HepG2 (cell line): ENCODE results near the gene NDUFS1. TPM values are rescaled to one million over a fixed set of nuclear protein-coding genes. Genes with fewer than 3 reads are reported as not detected.

Source experiments
- ATAC-seq: fragments of 200-7000 bp; cut with Tn5 transposase; 3 replicates; pipeline ENCODE4 v1.9.1; 2020; ENCODE audit warnings: mild to moderate bottlenecking, moderate library complexity
- BruUV-seq: library from RNA; stranded (reverse); fragments of 400-500 nt; replicated peaks from 2 replicates; lab custom pipeline; 2021; lab: Mats Ljungman, UMichigan
- CTCF ChIA-PET: fragments of 300-600 bp; formaldehyde crosslinking; extraction: SDS; loops from one replicate; lab custom pipeline; 2021; ENCODE audit warnings: low total read pairs, inconsistent platforms, low intra/inter-chr PET ratio; lab: Yijun Ruan, JAX
- POLR2A ChIA-PET: fragments of 350-600 bp; sonication (Branson Sonifier 250); formaldehyde crosslinking; loops from one replicate; lab custom pipeline; 2020; ENCODE audit warnings: antibody characterized with exemption, inconsistent platforms; lab: Yijun Ruan, JAX
- DNase-seq: peaks from one replicate; pipeline ENCODE4 v3.0.0-alpha.2; 2015; ENCODE audit warnings: low spot score
- FAIRE-seq: peaks from 3 replicates; lab custom pipeline; 2011; peaks lifted over from hg19 to GRCh38; lab: Jason Lieb, UNC
- H2AFZ ChIP-seq: one replicate; pipeline ENCODE4 v1.6.1; 2011; ENCODE audit warnings: low read length, inconsistent platforms
- H3K27ac ChIP-seq: fragments of 300-600 bp; 3 replicates; pipeline ENCODE4 v1.8.0; 2011; ENCODE audit warnings: mixed run types, mild to moderate bottlenecking, mixed read lengths, low read length, inconsistent platforms; ENCODE audit not compliant: insufficient read depth; ENCODE audit errors: extremely low read length
- H3K27me3 ChIP-seq, 2 experiments: fragments of 200-600 bp in 1 of 2; 2 replicates in 1 of 2; 3 replicates in 1 of 2; pipeline versions ENCODE4 v1.6.0 to v1.8.0; 2011; ENCODE audit warnings: low read length in 2 of 2, mild to moderate bottlenecking in 2 of 2, moderate library complexity in 2 of 2, inconsistent platforms in 1 of 2; ENCODE audit not compliant: insufficient read depth in 2 of 2, control insufficient read depth in 1 of 2
- H3K36me3 ChIP-seq, 2 experiments: fragments of 200-600 bp in 1 of 2; replicated peaks in 1 of 2; 2 replicates in 1 of 2; 3 replicates in 1 of 2; pipeline versions ENCODE4 v1.5.1 to v1.8.0; 2011; ENCODE audit warnings: low read length in 2 of 2, inconsistent platforms in 1 of 2; ENCODE audit not compliant: insufficient read depth in 2 of 2, control insufficient read depth in 1 of 2
- H3K4me1 ChIP-seq: 2 replicates; pipeline ENCODE4 v1.5.1; 2012; ENCODE audit warnings: low read length, inconsistent platforms; ENCODE audit not compliant: insufficient read depth
- H3K4me2 ChIP-seq: 2 replicates; pipeline ENCODE4 v1.6.0; 2011; ENCODE audit warnings: low read depth, low read length, inconsistent platforms
- H3K4me3 ChIP-seq, 3 experiments: fragments of 200-600 bp in 1 of 3; sonication (generic), shearing (Covaris generic) in 1 of 3; replicated peaks in 1 of 3; 2 replicates each; pipeline ENCODE4 v1.5.1; 2011 to 2016; ENCODE audit warnings: low read length in 3 of 3, inconsistent platforms in 2 of 3, low read depth in 2 of 3, mild to moderate bottlenecking in 2 of 3, control low read depth in 1 of 3, mixed read lengths in 1 of 3; ENCODE audit not compliant: insufficient read depth in 1 of 3
- H3K79me2 ChIP-seq: one replicate; pipeline ENCODE4 v1.6.1; 2011; ENCODE audit warnings: low read length, inconsistent platforms; ENCODE audit not compliant: insufficient read depth
- H3K9ac ChIP-seq: 2 replicates; pipeline ENCODE4 v1.6.0; 2011; ENCODE audit warnings: mild to moderate bottlenecking, low read depth, low read length, inconsistent platforms; ENCODE audit not compliant: insufficient read depth
- H3K9me3 ChIP-seq: 2 replicates; pipeline ENCODE4 v1.5.1; 2012; ENCODE audit warnings: mild to moderate bottlenecking, low read length
- H4K20me1 ChIP-seq: 2 replicates; pipeline ENCODE4 v1.6.0; 2011; ENCODE audit warnings: inconsistent platforms, mild to moderate bottlenecking, low read length, moderate library complexity; ENCODE audit not compliant: insufficient read depth
- ARID2 ChIP-seq: sonication (generic); formaldehyde crosslinking; IDR thresholded peaks from 2 replicates; pipeline ENCODE4 v1.8.1; 2022; ENCODE audit warnings: mild to moderate bottlenecking, missing genetic modification reagents, borderline replicate concordance
- ATF3 ChIP-seq: sonication (generic); formaldehyde crosslinking; IDR thresholded peaks from 2 replicates; pipeline ENCODE4 v1.4.0; 2020; ENCODE audit warnings: missing genetic modification reagents
- ATRX ChIP-seq: sonication (generic); formaldehyde crosslinking; IDR thresholded peaks from 2 replicates; pipeline ENCODE4 v1.4.0; 2020; ENCODE audit warnings: missing genetic modification reagents, borderline replicate concordance
- CERS6 ChIP-seq: sonication (generic); formaldehyde crosslinking; IDR thresholded peaks from 2 replicates; pipeline ENCODE4 v1.5.0; 2020; ENCODE audit warnings: missing genetic modification reagents
- FOXC1 ChIP-seq: sonication (generic); formaldehyde crosslinking; IDR thresholded peaks from 2 replicates; pipeline ENCODE4 v1.8.0; 2022; ENCODE audit warnings: mild to moderate bottlenecking, missing genetic modification reagents, borderline replicate concordance
- MIXL1 ChIP-seq: IDR thresholded peaks from 2 replicates; pipeline ENCODE4 v1.6.1; 2016
- MNT ChIP-seq: fragments of 450-650 bp; IDR thresholded peaks from 2 replicates; pipeline ENCODE4 v1.6.1; 2016
- NCOR1 ChIP-seq: fragments of 200-600 bp; sonication (generic); IDR thresholded peaks from 2 replicates; pipeline ENCODE4 v1.7.0; 2017; ENCODE audit warnings: antibody characterized with exemption, low read length, borderline replicate concordance
- PHF5A ChIP-seq: IDR thresholded peaks from one replicate; pipeline ENCODE4 v1.6.1; 2018; ENCODE audit warnings: low read depth, missing genetic modification reagents; ENCODE audit not compliant: unreplicated experiment
- TOE1 ChIP-seq: sonication (generic); formaldehyde crosslinking; IDR thresholded peaks from 2 replicates; pipeline ENCODE4 v1.4.0; 2020; ENCODE audit warnings: mild to moderate bottlenecking, missing genetic modification reagents
- ZBTB2 ChIP-seq: sonication (generic); formaldehyde crosslinking; IDR thresholded peaks from 2 replicates; pipeline ENCODE4 v1.8.0; 2022; ENCODE audit warnings: low read depth, missing genetic modification reagents
- ZC3H13 ChIP-seq: sonication (generic); formaldehyde crosslinking; IDR thresholded peaks from 2 replicates; pipeline ENCODE4 v1.8.1; 2023; ENCODE audit warnings: mild to moderate bottlenecking, missing genetic modification reagents, moderate library complexity
- ZNF207 ChIP-seq: fragments of 450-650 bp; IDR thresholded peaks from 2 replicates; pipeline ENCODE4 v1.6.1; 2016; ENCODE audit warnings: antibody characterized with exemption, borderline replicate concordance
- ZNF280B ChIP-seq: sonication (generic); formaldehyde crosslinking; IDR thresholded peaks from 2 replicates; pipeline ENCODE4 v1.5.0; 2020; ENCODE audit warnings: missing genetic modification reagents, mild to moderate bottlenecking, borderline replicate concordance
- ZNF501 ChIP-seq: sonication (generic); formaldehyde crosslinking; IDR thresholded peaks from 2 replicates; pipeline ENCODE4 v1.5.1; 2020; ENCODE audit warnings: mild to moderate bottlenecking, moderate library complexity, missing genetic modification reagents
- ZNF747 ChIP-seq: sonication (generic); formaldehyde crosslinking; IDR thresholded peaks from 2 replicates; pipeline ENCODE4 v1.8.1; 2023; ENCODE audit warnings: missing genetic modification reagents, mild to moderate bottlenecking, borderline replicate concordance
- WGBS: methylation state at CpG from one replicate; pipeline ENCODE4 v1.1.6; 2017; ENCODE audit warnings: low lambda C conversion rate; 5-methylcytosine and 5-hydroxymethylcytosine counted together
- in situ Hi-C: cut with HindIII; loops from 2 replicates; pipeline ENCODE4 v1.10.0; 2017; ENCODE audit warnings: low pct_unique_long_range_greater_than_20kb; ENCODE audit not compliant: extremely low pct_ligation_motif_present
- intact Hi-C: fragments of 100-400 bp; cut with micrococcal nuclease; formaldehyde crosslinking; loops from one replicate; pipeline ENCODE4 v1.10.0; 2022; ENCODE audit not compliant: unreplicated experiment
- polyA plus RNA-seq, 8 experiments: library from polyadenylated mRNA; depleted of rRNA in 3 of 8; stranded (reverse) in 7 of 8; unstranded in 1 of 8; fragments of >200 nt; fragmentation: Illumina TruSeq in 4 of 8; extraction: Trizol in 4 of 8; gene quantifications; 2 replicates each; pipeline versions ENCODE4 v1.2.1 to v1.2.3, GENCODE V29; 2011 to 2016; ENCODE audit warnings: low read depth in 4 of 8, missing spikeins in 1 of 8, mixed read lengths in 1 of 8; ENCODE audit not compliant: insufficient read depth in 1 of 8
- total RNA-seq, 5 experiments: library from RNA; depleted of rRNA; stranded (reverse); fragments of >200 nt; fragmentation: Illumina TruSeq; extraction: Trizol; gene quantifications; 2 replicates each; pipeline ENCODE4 v1.2.3, GENCODE V29; 2016; ENCODE audit warnings: low read depth in 1 of 5

The NDUFS1 gene
- total and polyA plus RNA-seq, 2 of the 13 experiments (the other 11 are each of a cell fraction or from before 2014, with no cell fraction given): 139 to 242 TPM

GRCh38 chr2:206193671-206194357 lies 34.6 kb upstream of the NDUFS1 start (continued):
- TF ChIP-seq ZC3H13: no peak
- no peak for TF ChIP-seq ZNF747 (CRISPR knock-in tag)

- CTCF ChIA-PET: no interaction called here
- Histone ChIP-seq H2AFZ (no peak overlapping the region), H3K9me3 (no peaks in the 10 kb centered on the region), H3K9ac (no peak overlapping the region), H4K20me1 (no peaks in the 10 kb centered on the region), H3K27ac (no peak overlapping the region), H3K4me3 (no peak overlapping the region), H3K4me1 (no peaks in the 10 kb centered on the region), H3K36me3 (no peaks in the 10 kb centered on the region), H3K4me2 (no peak overlapping the region), H3K79me2 (no peaks in the 10 kb centered on the region), H3K27me3 (peaks cover 1 to 3% of the 10 kb centered on the region in 2 experiments; a peak in 1 of 5 replicates)
- 22% methylated on average over 3 of the region's 3 CpGs for WGBS
- FAIRE-seq (no peak), DNase-seq (no peak), ATAC-seq (no peak)
- BruUV-seq: no TSS peak
- in situ Hi-C loops: no loop called here
- intact Hi-C loops: no loop called here
- POLR2A ChIA-PET: no interaction called here
- TF ChIP-seq NCOR1 (no peak), ZBTB2 (CRISPR knock-in tag) (no peak), FOXC1 (CRISPR knock-in tag) (no peak), TOE1 (CRISPR knock-in tag) (no peak), MNT (no peak), ATRX (CRISPR knock-in tag) (no peak), ZNF747 (CRISPR knock-in tag) (no peak), ATF3 (CRISPR knock-in tag) (no peak), ARID2 (CRISPR knock-in tag) (no peak), PHF5A (CRISPR knock-in tag) (no peak), ZNF501 (CRISPR knock-in tag) (no peak), MIXL1 (CRISPR knock-in tag) (no peak), ZNF280B (CRISPR knock-in tag) (no peak), CERS6 (CRISPR knock-in tag) (no peak), ZNF207 (no peak)
These were observed 32.9 kb upstream of the NDUFS1 start for GRCh38 chr2:206192157-206192556.
